ENCODE measurements around the gene PRPF8.
"Not testable (repeated sequence)": the region's sequence is repeated elsewhere in the genome, so short reads cannot be mapped to it uniquely, and the experiment has no call there.

Gene PRPF8

GRCh38 chr17:1724351-1724868 lies 39.7 kb upstream of the PRPF8 start, which contains the start of gene WDR81:
TSS of gene WDR81 (plus strand) at chr17:1724704. CDS start at chr17:1724960, 256 bp downstream.
- no peaks in the 10 kb centered on the region for H3K9me3 ChIP-seq (ENCODE audit: insufficient read depth, low read length, severe bottlenecking)
- no peaks in the 10 kb centered on the region for H3K27me3 ChIP-seq (ENCODE audit: insufficient read depth, low read length, poor library complexity)
- H4K20me1 ChIP-seq (ENCODE audit: insufficient read depth, low read length), result no peaks in the 10 kb centered on the region
- peaks cover 23% of the 10 kb centered on the region for H3K79me2 ChIP-seq (ENCODE audit: insufficient read depth, low read length)
- peak within 1 kb of the TSS; percentile 98 for H3K4me2 ChIP-seq (ENCODE audit: insufficient read depth, low read length)
- H3K27ac ChIP-seq (ENCODE audit: low read length), result peak within 1 kb of the TSS; percentile 88
- ATAC-seq (ENCODE audit: insufficient read depth, low read depth) (peak; percentile 78), DNase-seq (peak; percentile 90)
- H3K9ac ChIP-seq (ENCODE audit: low read depth, low read length), result peak within 1 kb of the TSS; percentile 76
- no peak for TF ChIP-seq EZH2 (IDR thresholded peaks at IDR 0.05; ENCODE audit: borderline replicate concordance, low read depth, low read length, severe bottlenecking)
- no peak for TF ChIP-seq CTCF (IDR thresholded peaks at IDR 0.05; ENCODE audit: borderline replicate concordance, extremely low read depth, low read length, poor library complexity, severe bottlenecking)
- H2AFZ ChIP-seq (ENCODE audit: low read depth, low read length), result peak within 1 kb of the TSS; percentile 87
- peaks cover 37% of the 10 kb centered on the region for H3K4me1 ChIP-seq (ENCODE audit: insufficient read depth, low read length)
- peaks cover 14% of the 10 kb centered on the region for H3K36me3 ChIP-seq (ENCODE audit: insufficient read depth, low read length)
- H3K4me3 ChIP-seq (ENCODE audit: low read depth in 1 of 2, low read length in 2 of 2), result peak within 1 kb of the TSS; percentile 57 to 74; a peak in 3 of 4 replicates

- H3K9ac ChIP-seq (ENCODE audit: low read depth, low read length); DNase-seq; H4K20me1 ChIP-seq (ENCODE audit: insufficient read depth, low read length); H3K9me3 ChIP-seq (ENCODE audit: insufficient read depth, low read length, severe bottlenecking); H2AFZ ChIP-seq (ENCODE audit: low read depth, low read length); ATAC-seq (ENCODE audit: insufficient read depth, low read depth); H3K36me3 ChIP-seq (ENCODE audit: insufficient read depth, low read length); H3K4me2 ChIP-seq (ENCODE audit: insufficient read depth, low read length); H3K27ac ChIP-seq (ENCODE audit: low read length); H3K4me3 ChIP-seq (ENCODE audit: low read depth in 1 of 2, low read length in 2 of 2); H3K27me3 ChIP-seq (ENCODE audit: insufficient read depth, low read length, poor library complexity): not testable (repeated sequence)
- H3K79me2 ChIP-seq (ENCODE audit: insufficient read depth, low read length), result peaks cover 21% of the 10 kb centered on the region
- H3K4me1 ChIP-seq (ENCODE audit: insufficient read depth, low read length), result peaks cover 50% of the 10 kb centered on the region
Measured at GRCh38 chr17:1722022-1722421, 37.4 kb upstream of the PRPF8 start.

- Histone ChIP-seq H3K9me3 (ENCODE audit: insufficient read depth, low read length, severe bottlenecking) (no peaks in the 10 kb centered on the region), H3K27me3 (ENCODE audit: insufficient read depth, low read length, poor library complexity) (no peaks in the 10 kb centered on the region), H3K4me3 (ENCODE audit: low read depth in 1 of 2, low read length in 2 of 2) (no peak overlapping the region), H4K20me1 (ENCODE audit: insufficient read depth, low read length) (no peaks in the 10 kb centered on the region), H3K27ac (ENCODE audit: low read length) (no peak overlapping the region), H3K9ac (ENCODE audit: low read depth, low read length) (no peak overlapping the region), H3K79me2 (ENCODE audit: insufficient read depth, low read length) (peaks cover 12% of the 10 kb centered on the region), H3K4me2 (ENCODE audit: insufficient read depth, low read length) (no peak overlapping the region), H3K4me1 (ENCODE audit: insufficient read depth, low read length) (peaks cover 47% of the 10 kb centered on the region), H2AFZ (ENCODE audit: low read depth, low read length) (no peak overlapping the region), H3K36me3 (ENCODE audit: insufficient read depth, low read length) (no peaks in the 10 kb centered on the region; the same call in 1 of the 2 replicates)
- ATAC-seq (ENCODE audit: insufficient read depth, low read depth), result no peak
- DNase-seq, result peak; percentile 76
- TF ChIP-seq CTCF (IDR thresholded peaks at IDR 0.05; ENCODE audit: borderline replicate concordance, extremely low read depth, low read length, poor library complexity, severe bottlenecking) (peak; percentile 99), EZH2 (IDR thresholded peaks at IDR 0.05; ENCODE audit: borderline replicate concordance, low read depth, low read length, severe bottlenecking) (no peak)
Measured at GRCh38 chr17:1720856-1721386, 36.3 kb upstream of the PRPF8 start.

- H3K4me1 ChIP-seq (ENCODE audit: insufficient read depth, low read length), result peaks cover 35% of the 10 kb centered on the region
- H3K79me2 ChIP-seq (ENCODE audit: insufficient read depth, low read length), result no peaks in the 10 kb centered on the region
- H3K4me2 ChIP-seq (ENCODE audit: insufficient read depth, low read length), result no peak overlapping the region
- ATAC-seq (ENCODE audit: insufficient read depth, low read depth) (no peak), DNase-seq (no peak)
- H3K36me3 ChIP-seq (ENCODE audit: insufficient read depth, low read length), result no peaks in the 10 kb centered on the region
- 0 out of 2 replicates have a peak, but pooled peaks cover 4% of the 10 kb centered on the region for H4K20me1 ChIP-seq (ENCODE audit: insufficient read depth, low read length)
- H3K9me3 ChIP-seq (ENCODE audit: insufficient read depth, low read length, severe bottlenecking), result no peaks in the 10 kb centered on the region
- H3K9ac ChIP-seq (ENCODE audit: low read depth, low read length), result no peak overlapping the region
- H3K4me3 ChIP-seq (ENCODE audit: low read depth in 1 of 2, low read length in 2 of 2), result no peak overlapping the region
- H3K27ac ChIP-seq (ENCODE audit: low read length), result peak overlapping the region; percentile 46; the same call in 1 of the 2 replicates
- H3K27me3 ChIP-seq (ENCODE audit: insufficient read depth, low read length, poor library complexity), result no peaks in the 10 kb centered on the region
- no peak overlapping the region for H2AFZ ChIP-seq (ENCODE audit: low read depth, low read length)
- TF ChIP-seq CTCF (IDR thresholded peaks at IDR 0.05; ENCODE audit: borderline replicate concordance, extremely low read depth, low read length, poor library complexity, severe bottlenecking) (no peak), EZH2 (IDR thresholded peaks at IDR 0.05; ENCODE audit: borderline replicate concordance, low read depth, low read length, severe bottlenecking) (no peak)
Measured at GRCh38 chr17:1718362-1719165, 33.9 kb upstream of the PRPF8 start.

Data from DND-41 (cell line).